HCT116 (cell line): ENCODE measurements around the gene TOMM40L. TPM values are rescaled to one million over a fixed set of nuclear protein-coding genes. Genes with fewer than 3 reads are reported as not detected.

ENCODE experiments used
- ATAC-seq: fragments of 200-7000 bp; cut with Tn5 transposase; 2 replicates; pipeline ENCODE4 v1.9.1; 2020; ENCODE audit warnings: mild to moderate bottlenecking, moderate library complexity
- BruUV-seq: library from RNA; stranded (reverse); fragments of 400-500 nt; replicated peaks from 2 replicates; lab custom pipeline; 2021; lab: Mats Ljungman, UMichigan
- CTCF ChIA-PET: fragments of 300-600 bp; sonication (Branson Sonifier 250); formaldehyde crosslinking; loops from one replicate; lab custom pipeline; 2021; ENCODE audit warnings: antibody characterized with exemption; lab: Charles Lee
- POLR2A ChIA-PET: fragments of 300-600, 350-600 bp; sonication (Branson Sonifier 250); formaldehyde crosslinking; loops from one replicate; lab custom pipeline; 2021; ENCODE audit warnings: antibody characterized with exemption; lab: Charles Lee
- RAD21 ChIA-PET, 2 experiments: fragments of 300-600 bp; sonication (Branson Sonifier 250); formaldehyde crosslinking; loops; one replicate each; lab custom pipeline; 2023; ENCODE audit warnings: low total read pairs in 2 of 2; ENCODE audit not compliant: uncharacterized antibody in 2 of 2, unreplicated experiment in 2 of 2, low non-redundant PET in 1 of 2; lab: Charles Lee
- DNase-seq: peaks from one replicate; pipeline ENCODE4 v3.0.0-alpha.2; 2010; ENCODE audit warnings: low read depth, low spot score
- H2AFZ ChIP-seq: fragments of 200-600 bp; shearing (Covaris generic), sonication (generic); 2 replicates; pipeline ENCODE4 v1.6.1; 2017; ENCODE audit warnings: low read depth, mixed run types, mixed read lengths, antibody characterized with exemption, low read length; ENCODE audit not compliant: poor library complexity, severe bottlenecking
- H3K27ac ChIP-seq: 2 replicates; pipeline ENCODE4 v1.5.1; 2012; ENCODE audit warnings: low read depth, low read length
- H3K27me3 ChIP-seq: fragments of 200-600 bp; sonication (generic); 2 replicates; pipeline ENCODE4 v1.6.1; 2016; ENCODE audit warnings: mixed run types, low read length, mixed read lengths; ENCODE audit not compliant: insufficient read depth
- H3K36me3 ChIP-seq, 2 experiments: fragments of 200-500 bp in 1 of 2; fragments of 200-600 bp in 1 of 2; sonication (Bioruptor generic) in 1 of 2; sonication (generic) in 1 of 2; 2 replicates each; pipeline versions ENCODE4 v1.5.1 to v1.6.1; 2014 to 2016; ENCODE audit warnings: low read length in 2 of 2, inconsistent platforms in 1 of 2, mixed read lengths in 1 of 2, mixed run types in 1 of 2; ENCODE audit not compliant: insufficient read depth in 2 of 2, control insufficient read depth in 1 of 2
- H3K4me1 ChIP-seq, 2 experiments: fragments of 200-600 bp in 1 of 2; sonication (generic) in 1 of 2; 2 replicates each; pipeline versions ENCODE4 v1.5.1 to v1.6.1; 2012 to 2017; ENCODE audit warnings: low read length in 2 of 2, inconsistent platforms in 1 of 2, mild to moderate bottlenecking in 1 of 2, mixed read lengths in 1 of 2, mixed run types in 1 of 2, moderate library complexity in 1 of 2; ENCODE audit not compliant: insufficient read depth in 2 of 2, control insufficient read depth in 1 of 2
- H3K4me2 ChIP-seq: fragments of 200-600 bp; sonication (generic); 2 replicates; pipeline ENCODE4 v1.6.1; 2017; ENCODE audit warnings: mixed run types, low read length, mixed read lengths
- H3K4me3 ChIP-seq, 2 experiments: fragments of 200-600 bp in 1 of 2; sonication (generic) in 1 of 2; replicated peaks in 1 of 2; 2 replicates each; pipeline ENCODE4 v1.5.1; 2011 to 2016; ENCODE audit warnings: low read length in 2 of 2, control low read depth in 1 of 2, low read depth in 1 of 2, mild to moderate bottlenecking in 1 of 2, mixed read lengths in 1 of 2, mixed run types in 1 of 2
- H3K79me2 ChIP-seq: fragments of 200-600 bp; sonication (generic); 2 replicates; pipeline ENCODE4 v1.6.1; 2017; ENCODE audit warnings: mild to moderate bottlenecking, mixed run types, low read length, moderate library complexity, mixed read lengths; ENCODE audit not compliant: insufficient read depth
- H3K9ac ChIP-seq: fragments of 200-600 bp; sonication (generic); 2 replicates; pipeline ENCODE4 v1.6.1; 2016; ENCODE audit warnings: low read length, mixed read lengths
- H3K9me2 ChIP-seq: fragments of 200-600 bp; sonication (generic), shearing (Covaris generic); 2 replicates; pipeline ENCODE4 v1.6.1; 2017; ENCODE audit warnings: mixed run types, mild to moderate bottlenecking, moderate library complexity; ENCODE audit not compliant: insufficient read depth
- H3K9me3 ChIP-seq, 2 experiments: fragments of 200-500 bp in 1 of 2; fragments of 200-600 bp in 1 of 2; sonication (Bioruptor generic) in 1 of 2; sonication (generic) in 1 of 2; 2 replicates each; pipeline ENCODE4 v1.6.1; 2014 to 2017; ENCODE audit warnings: low read length in 2 of 2, mixed read lengths in 2 of 2, inconsistent platforms in 1 of 2, low read depth in 1 of 2, mild to moderate bottlenecking in 1 of 2, mixed run types in 1 of 2, moderate library complexity in 1 of 2; ENCODE audit not compliant: control insufficient read depth in 1 of 2, insufficient read depth in 1 of 2
- H4K20me1 ChIP-seq: fragments of 200-600 bp; sonication (generic), shearing (Covaris generic); 2 replicates; pipeline ENCODE4 v1.6.1; 2017; ENCODE audit warnings: mixed run types, mild to moderate bottlenecking, moderate library complexity; ENCODE audit not compliant: insufficient read depth
- CEBPB ChIP-seq: IDR thresholded peaks from 2 replicates; pipeline ENCODE4 v1.6.1; 2012; ENCODE audit warnings: low read depth
- EGR1 ChIP-seq: IDR thresholded peaks from 2 replicates; pipeline ENCODE4 v1.6.1; 2012; ENCODE audit warnings: low read depth
- ELF1 ChIP-seq: IDR thresholded peaks from 2 replicates; pipeline ENCODE4 v1.6.1; 2012; ENCODE audit warnings: low read depth, borderline replicate concordance
- EZH2 ChIP-seq: fragments of 200-600 bp; sonication (generic); IDR thresholded peaks from 2 replicates; pipeline ENCODE4 v1.6.1; 2017; ENCODE audit warnings: antibody characterized with exemption, mixed run types
- JUND ChIP-seq: IDR thresholded peaks from 2 replicates; pipeline ENCODE4 v1.6.1; 2012
- RAD21 ChIP-seq: IDR thresholded peaks from 2 replicates; pipeline ENCODE4 v1.6.1; 2012; ENCODE audit warnings: low read depth, mild to moderate bottlenecking
- SIN3A ChIP-seq: IDR thresholded peaks from 2 replicates; pipeline ENCODE4 v1.6.1; 2012; ENCODE audit warnings: low read depth
- SP1 ChIP-seq: IDR thresholded peaks from 2 replicates; pipeline ENCODE4 v1.6.1; 2012; ENCODE audit warnings: low read depth
- SRF ChIP-seq: IDR thresholded peaks from 2 replicates; pipeline ENCODE4 v1.6.1; 2012; ENCODE audit warnings: low read depth
- TCF7L2 ChIP-seq: IDR thresholded peaks from 2 replicates; pipeline ENCODE4 v1.7.0; 2011; ENCODE audit warnings: borderline replicate concordance, inconsistent platforms; ENCODE audit not compliant: insufficient read depth, insufficient read length; ENCODE audit errors: extremely low read depth
- YY1 ChIP-seq: IDR thresholded peaks from 2 replicates; pipeline ENCODE4 v1.6.1; 2011; ENCODE audit warnings: low read length, low read depth, moderate library complexity, mild to moderate bottlenecking; ENCODE audit not compliant: insufficient replicate concordance; ENCODE audit errors: extremely low read depth
- ZFX ChIP-seq: fragments of 450-650 bp; IDR thresholded peaks from 2 replicates; pipeline ENCODE4 v1.6.1; 2017
- intact Hi-C: fragments of 100-400 bp; cut with micrococcal nuclease; formaldehyde crosslinking; loops from 2 replicates; pipeline ENCODE4 v1.10.0; 2022
- total RNA-seq: library from RNA; stranded (reverse); gene quantifications from one replicate; pipeline ENCODE4 v1.2.1, GENCODE V29; 2021; ENCODE audit not compliant: unreplicated experiment
- TF ChIP-seq, protein P1 (sequence below): IDR thresholded peaks from 2 replicates; pipeline ENCODE4 v1.6.1; 2012
- TF ChIP-seq, protein P2 (sequence below): IDR thresholded peaks from 2 replicates; pipeline ENCODE4 v1.6.1; 2012
- TF ChIP-seq, protein P3 (sequence below): IDR thresholded peaks from 2 replicates; pipeline ENCODE4 v1.6.1; 2011; ENCODE audit warnings: mild to moderate bottlenecking, low read length, moderate library complexity; ENCODE audit not compliant: insufficient replicate concordance; ENCODE audit errors: extremely low read depth

TOMM40L gene
- total RNA-seq, 1 experiment from 2014 or later, result 9.8 TPM

DNA sequence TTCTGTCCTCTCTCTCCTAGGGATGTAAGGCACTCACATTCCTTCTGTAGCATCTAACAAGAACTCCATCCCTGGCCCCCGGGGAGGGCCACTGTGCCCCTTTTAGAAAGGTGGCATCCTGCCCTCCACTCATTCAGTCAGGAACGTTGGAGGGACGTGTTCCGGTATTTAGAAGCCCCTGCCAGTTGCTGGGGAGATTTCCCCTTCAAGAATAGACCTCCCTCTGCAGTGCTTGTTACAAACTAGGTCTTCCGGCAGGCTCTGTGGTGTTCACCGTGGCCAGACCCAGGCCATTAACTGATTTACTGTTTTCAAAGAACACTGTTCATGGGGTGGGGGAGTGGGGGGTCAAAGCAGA, 33.5 kb downstream of the TOMM40L start:
- Histone ChIP-seq H3K36me3 (no peaks in the 10 kb centered on the region), H3K79me2 (no peaks in the 10 kb centered on the region), H3K27me3 (peaks cover 14% of the 10 kb centered on the region), H3K9ac (no peak overlapping the region), H3K9me3 (peaks cover 0 to 10% of the 10 kb centered on the region in 2 experiments; a peak in 1 of 4 replicates), H3K27ac (no peak overlapping the region), H3K4me1 (no peaks in the 10 kb centered on the region), H3K4me3 (no peak overlapping the region), H3K4me2 (no peak overlapping the region), H4K20me1 (no peaks in the 10 kb centered on the region), H2AFZ (no peak overlapping the region), H3K9me2 (no peaks in the 10 kb centered on the region)
- BruUV-seq, result no TSS peak
- TF ChIP-seq SIN3A, result no peak
- no peak for TF ChIP-seq ZFX
- no peak for TF ChIP-seq SRF
- TF ChIP-seq, protein P1, sequence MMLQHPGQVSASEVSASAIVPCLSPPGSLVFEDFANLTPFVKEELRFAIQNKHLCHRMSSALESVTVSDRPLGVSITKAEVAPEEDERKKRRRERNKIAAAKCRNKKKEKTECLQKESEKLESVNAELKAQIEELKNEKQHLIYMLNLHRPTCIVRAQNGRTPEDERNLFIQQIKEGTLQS, result no peak
- TF ChIP-seq RAD21, result no peak
- no peak for TF ChIP-seq SP1
- TF ChIP-seq CEBPB, result no peak
- TF ChIP-seq YY1, result no peak
- TF ChIP-seq, protein P2, sequence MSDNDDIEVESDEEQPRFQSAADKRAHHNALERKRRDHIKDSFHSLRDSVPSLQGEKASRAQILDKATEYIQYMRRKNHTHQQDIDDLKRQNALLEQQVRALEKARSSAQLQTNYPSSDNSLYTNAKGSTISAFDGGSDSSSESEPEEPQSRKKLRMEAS, result no peak
- TF ChIP-seq TCF7L2, result no peak
- ChIA-PET RAD21 (no interaction called here), CTCF (interaction anchor here (1.5 kb wide), 1 partner anchor 34 kb away, joined by 3 read pairs; no protein-coding TSS in a partner anchor), POLR2A (no interaction called here)
- intact Hi-C loops, result no loop called here
- DNase-seq (no peak), ATAC-seq (no peak)

DNA sequence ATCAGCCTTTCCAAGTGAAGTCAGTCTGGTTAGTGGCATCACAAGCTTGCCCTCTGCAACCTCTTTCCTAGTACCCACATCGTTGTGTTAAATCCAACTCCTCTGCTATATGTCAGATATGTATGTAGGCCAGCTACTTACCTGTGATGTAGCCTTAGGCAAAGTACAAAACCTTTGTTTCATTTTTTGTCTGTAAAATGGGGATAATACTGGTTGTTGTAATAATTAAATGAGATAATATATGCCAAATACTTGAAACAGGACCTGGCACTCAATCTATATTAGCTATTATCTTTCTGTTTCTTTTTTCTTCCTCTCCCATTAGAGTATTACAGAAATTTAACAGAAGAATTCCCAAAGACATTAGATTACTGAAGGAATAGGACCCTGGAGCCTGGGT, 33.9 kb downstream of the TOMM40L start:
- H3K9me2 ChIP-seq, result no peaks in the 10 kb centered on the region
- no peak overlapping the region for H3K27ac ChIP-seq
- peaks cover 0 to 10% of the 10 kb centered on the region in 2 experiments; a peak in 1 of 4 replicates for H3K9me3 ChIP-seq
- POLR2A ChIA-PET, result no interaction called here
- H3K36me3 ChIP-seq, result no peaks in the 10 kb centered on the region
- no peak for TF ChIP-seq EGR1
- no peak for TF ChIP-seq JUND
- TF ChIP-seq, protein P2, result no peak
- TF ChIP-seq ZFX, result no peak
- TF ChIP-seq TCF7L2, result no peak
- TF ChIP-seq EZH2, result no peak
- TF ChIP-seq, protein P3, sequence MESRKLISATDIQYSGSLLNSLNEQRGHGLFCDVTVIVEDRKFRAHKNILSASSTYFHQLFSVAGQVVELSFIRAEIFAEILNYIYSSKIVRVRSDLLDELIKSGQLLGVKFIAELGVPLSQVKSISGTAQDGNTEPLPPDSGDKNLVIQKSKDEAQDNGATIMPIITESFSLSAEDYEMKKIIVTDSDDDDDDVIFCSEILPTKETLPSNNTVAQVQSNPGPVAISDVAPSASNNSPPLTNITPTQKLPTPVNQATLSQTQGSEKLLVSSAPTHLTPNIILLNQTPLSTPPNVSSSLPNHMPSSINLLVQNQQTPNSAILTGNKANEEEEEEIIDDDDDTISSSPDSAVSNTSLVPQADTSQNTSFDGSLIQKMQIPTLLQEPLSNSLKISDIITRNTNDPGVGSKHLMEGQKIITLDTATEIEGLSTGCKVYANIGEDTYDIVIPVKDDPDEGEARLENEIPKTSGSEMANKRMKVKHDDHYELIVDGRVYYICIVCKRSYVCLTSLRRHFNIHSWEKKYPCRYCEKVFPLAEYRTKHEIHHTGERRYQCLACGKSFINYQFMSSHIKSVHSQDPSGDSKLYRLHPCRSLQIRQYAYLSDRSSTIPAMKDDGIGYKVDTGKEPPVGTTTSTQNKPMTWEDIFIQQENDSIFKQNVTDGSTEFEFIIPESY, result no peak
- TF ChIP-seq ELF1, result no peak
- H3K4me2 ChIP-seq, result no peak overlapping the region
- DNase-seq, result no peak
- no peak overlapping the region for H3K4me3 ChIP-seq
- H4K20me1 ChIP-seq, result no peaks in the 10 kb centered on the region
- no peak overlapping the region for H2AFZ ChIP-seq
- intact Hi-C loops, result no loop called here
- H3K4me1 ChIP-seq, result no peaks in the 10 kb centered on the region
- CTCF ChIA-PET, result interaction anchor here (1.5 kb wide), 1 partner anchor 34 kb away, joined by 3 read pairs; no protein-coding TSS in a partner anchor
- no peak overlapping the region for H3K9ac ChIP-seq
- ATAC-seq, result no peak
- RAD21 ChIA-PET, result no interaction called here
- H3K79me2 ChIP-seq, result no peaks in the 10 kb centered on the region
- no TSS peak for BruUV-seq
- peaks cover 14% of the 10 kb centered on the region for H3K27me3 ChIP-seq
